ENCODE results near the gene HDAC8. TPM values are rescaled to one million over a fixed set of nuclear protein-coding genes. Genes with fewer than 3 reads are reported as not detected.

HDAC8 gene
- total RNA-seq = 45.4 TPM

GRCh38 chrX:72572248-72573157 lies at the start of gene HDAC8:
TSS of gene HDAC8 (minus strand) at chrX:72572843. CDS start at chrX:72572761, 82 bp downstream.

GRCh38 chrX:72305286-72306084 lies 267.2 kb downstream of the HDAC8 start, which contains the start of gene CITED1:
TSS of gene CITED1 (minus strand) at chrX:72305914. CDS start at chrX:72302869, 3,045 bp downstream.

Other genes starting within 250 kb of the HDAC8 start
- 8.4 TPM for gene PHKA1, start 141.5 kb upstream of the HDAC8 start, total RNA-seq
- gene DMRTC1B, start 204.0 kb upstream of the HDAC8 start, total RNA-seq = 2.1 TPM
- gene FAM236B, start 209.8 kb upstream of the HDAC8 start, total RNA-seq = not detected
- not detected for gene FAM236D, start 235.4 kb upstream of the HDAC8 start, total RNA-seq

Measured in camera-type eye (tissue), 1 donor.